GM12891 (cell line): Measurements from ENCODE around the gene TJAP1. TPM values are rescaled to one million over a fixed set of nuclear protein-coding genes. Genes with fewer than 3 reads are reported as not detected.

Experiments used
- DNase-seq: peaks from one replicate; pipeline ENCODE4 v3.0.0; 2011; ENCODE audit warnings: low spot score; ENCODE audit not compliant: insufficient read length
- FAIRE-seq: peaks from 2 replicates; lab custom pipeline; 2011; peaks lifted over from hg19 to GRCh38; lab: Jason Lieb, UNC
- PAX5 ChIP-seq: IDR thresholded peaks from 2 replicates; pipeline ENCODE4 v1.6.1; 2011; ENCODE audit warnings: low read length, moderate library complexity, mild to moderate bottlenecking; ENCODE audit not compliant: insufficient read depth, severe bottlenecking
- POLR2A ChIP-seq: IDR thresholded peaks from 2 replicates; pipeline ENCODE4 v1.6.1; 2011; ENCODE audit warnings: low read depth, low read length, control low read depth
- POLR2AphosphoS5 ChIP-seq: IDR thresholded peaks from 2 replicates; pipeline ENCODE4 v1.6.1; 2011; ENCODE audit warnings: low read depth, low read length, control low read depth
- POU2F2 ChIP-seq: IDR thresholded peaks from 2 replicates; pipeline ENCODE4 v1.6.1; 2011; ENCODE audit warnings: low read depth, mild to moderate bottlenecking, control low read depth, low read length, moderate library complexity
- SPI1 ChIP-seq: IDR thresholded peaks from 2 replicates; pipeline ENCODE4 v1.6.1; 2011; ENCODE audit warnings: low read depth, low read length, control low read depth
- TAF1 ChIP-seq: IDR thresholded peaks from 2 replicates; pipeline ENCODE4 v1.6.1; 2011; ENCODE audit warnings: low read depth, low read length, control low read depth
- polyA plus RNA-seq: library from polyadenylated mRNA; unstranded; fragments of >200 nt; gene quantifications from one replicate; pipeline ENCODE4 v1.2.1, GENCODE V29; 2012; ENCODE audit warnings: low read depth, missing spikeins, inconsistent platforms; ENCODE audit not compliant: missing spikeins

The TJAP1 gene
- polyA plus RNA-seq = 12.6 TPM

DNA sequence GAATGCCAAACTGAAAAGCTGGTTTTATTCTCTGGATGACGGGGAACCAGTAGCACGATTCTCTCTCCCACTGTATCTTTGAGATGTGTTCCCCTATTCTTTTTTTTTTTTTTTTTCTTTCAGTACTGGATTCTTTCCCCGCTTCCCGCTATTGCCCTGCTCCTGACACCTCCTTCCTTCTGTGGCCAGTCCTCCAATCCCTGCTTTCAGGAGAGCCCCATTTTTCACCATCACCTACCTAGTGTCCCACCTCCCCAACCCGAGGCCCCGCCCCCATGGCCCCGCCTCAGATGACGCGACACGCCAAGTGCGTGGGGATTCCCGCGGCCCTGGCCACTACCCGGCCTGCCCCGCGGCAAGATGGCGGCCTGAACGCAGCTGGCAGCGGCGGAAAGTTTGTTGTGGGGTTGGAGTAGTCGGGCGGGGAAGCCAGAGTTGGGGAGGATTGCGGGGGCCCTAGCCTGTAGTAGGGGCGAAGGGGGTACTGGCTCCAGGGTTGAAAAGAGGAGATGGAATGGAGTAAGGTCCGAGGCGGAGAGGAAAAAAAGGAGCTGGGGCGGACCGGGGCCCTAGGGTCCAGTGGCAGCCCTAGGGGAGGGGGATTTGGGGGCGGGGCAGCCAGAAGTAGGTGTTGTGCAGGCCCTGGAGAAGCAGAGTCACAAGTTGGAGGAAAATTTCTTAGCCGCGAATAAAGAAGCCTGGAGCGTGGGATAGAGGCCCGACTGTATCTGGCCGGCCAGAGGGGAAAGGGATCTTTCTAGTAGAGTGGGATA is at the start of gene TJAP1:
TJAP1 (plus strand) TSS at position 336 of the 773 bp plus-strand sequence. CDS start 21,432 bp downstream, outside the sequence.
- peak; percentile 99 for FAIRE-seq
- peak; percentile 91 for DNase-seq
- peak; percentile 83 for TF ChIP-seq POLR2AphosphoS5
- TF ChIP-seq POLR2A = peak; percentile 85
- no peak for TF ChIP-seq PAX5
- 0 out of 2 replicates have a peak, but pooled peaks have one; percentile 33 for TF ChIP-seq POU2F2
- no peak for TF ChIP-seq SPI1
- peak; percentile 91 for TF ChIP-seq TAF1

GRCh38 chr6:43428112-43428570 is 49.2 kb upstream of the TJAP1 start:
- TF ChIP-seq POU2F2 = no peak
- TF ChIP-seq POLR2A = no peak; the same call in 1 of the 2 replicates
- no peak for TF ChIP-seq PAX5
- TF ChIP-seq POLR2AphosphoS5 = no peak
- no peak for TF ChIP-seq SPI1
- TF ChIP-seq TAF1 = no peak
- no peak for FAIRE-seq
- DNase-seq = no peak

GRCh38 chr6:43428874-43429273 is 48.5 kb upstream of the TJAP1 start:
- FAIRE-seq (no peak), DNase-seq (no peak)
- TF ChIP-seq PAX5 = no peak
- TF ChIP-seq TAF1 = no peak
- no peak for TF ChIP-seq POLR2A

DNA sequence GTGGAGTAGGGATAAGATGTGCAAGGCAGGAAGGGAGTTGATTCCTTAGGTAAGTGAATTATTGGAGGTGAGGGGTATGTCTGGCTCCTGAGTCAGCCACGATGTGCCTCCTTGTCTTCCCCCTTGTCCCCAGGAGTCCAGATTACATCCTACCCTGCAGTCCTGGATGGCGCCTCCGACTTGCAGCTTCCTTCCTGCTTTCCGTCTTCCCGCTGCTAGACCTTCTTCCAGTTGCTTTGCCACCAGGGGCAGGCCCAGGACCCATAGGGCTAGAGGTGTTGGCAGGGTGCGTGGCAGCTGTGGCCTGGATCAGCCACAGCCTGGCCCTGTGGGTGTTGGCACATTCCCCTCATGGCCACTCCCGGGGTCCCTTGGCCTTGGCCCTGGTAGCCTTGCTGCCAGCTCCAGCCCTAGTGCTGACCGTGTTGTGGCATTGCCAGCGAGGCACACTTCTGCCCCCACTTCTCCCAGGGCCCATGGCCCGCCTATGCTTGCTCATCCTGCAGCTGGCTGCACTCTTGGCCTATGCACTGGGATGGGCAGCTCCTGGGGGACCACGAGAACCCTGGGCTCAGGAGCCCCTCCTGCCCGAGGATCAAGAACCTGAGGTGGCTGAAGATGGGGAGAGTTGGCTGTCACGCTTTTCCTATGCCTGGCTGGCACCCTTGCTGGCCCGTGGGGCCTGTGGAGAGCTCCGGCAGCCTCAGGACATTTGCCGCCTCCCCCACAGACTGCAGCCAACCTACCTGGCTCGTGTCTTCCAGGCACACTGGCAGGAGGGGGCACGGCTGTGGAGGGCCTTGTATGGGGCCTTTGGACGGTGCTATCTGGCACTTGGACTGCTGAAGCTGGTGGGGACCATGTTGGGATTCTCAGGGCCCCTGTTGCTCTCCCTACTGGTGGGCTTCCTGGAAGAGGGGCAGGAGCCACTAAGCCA is 45.1 kb upstream of the TJAP1 start:
- FAIRE-seq (no peak), DNase-seq (no peak)
- no peak for TF ChIP-seq TAF1
- TF ChIP-seq POLR2A = no peak
- TF ChIP-seq POLR2AphosphoS5 = no peak
- no peak for TF ChIP-seq PAX5

DNA sequence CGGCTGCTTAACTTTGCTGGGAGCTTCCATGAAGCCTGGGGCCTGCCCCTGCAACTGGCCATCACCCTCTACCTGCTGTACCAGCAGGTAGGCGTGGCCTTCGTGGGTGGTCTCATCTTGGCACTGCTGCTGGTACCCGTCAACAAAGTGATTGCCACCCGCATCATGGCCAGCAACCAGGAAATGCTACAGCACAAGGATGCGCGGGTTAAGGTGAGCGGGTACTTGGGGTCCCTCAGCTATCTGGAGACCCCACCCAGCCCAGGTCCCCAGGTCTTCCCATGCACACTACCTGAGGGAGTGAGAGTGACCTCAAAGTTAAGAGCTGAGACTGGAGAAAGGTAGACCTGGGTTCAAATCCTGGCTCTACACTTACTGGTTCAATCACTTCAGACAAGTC is 44.2 kb upstream of the TJAP1 start:
- no peak for FAIRE-seq
- TF ChIP-seq PAX5 (no peak), POLR2A (no peak), POLR2AphosphoS5 (no peak), SPI1 (no peak), TAF1 (no peak), POU2F2 (no peak)
- DNase-seq = no peak

- FAIRE-seq = no peak
- no peak for TF ChIP-seq POU2F2
- no peak for TF ChIP-seq TAF1
- no peak for TF ChIP-seq POLR2A
- no peak for TF ChIP-seq SPI1
- no peak for TF ChIP-seq PAX5
- TF ChIP-seq POLR2AphosphoS5 = no peak
- DNase-seq = no peak
Observed at GRCh38 chr6:43434001-43434840, 43.1 kb upstream of the TJAP1 start.

DNA sequence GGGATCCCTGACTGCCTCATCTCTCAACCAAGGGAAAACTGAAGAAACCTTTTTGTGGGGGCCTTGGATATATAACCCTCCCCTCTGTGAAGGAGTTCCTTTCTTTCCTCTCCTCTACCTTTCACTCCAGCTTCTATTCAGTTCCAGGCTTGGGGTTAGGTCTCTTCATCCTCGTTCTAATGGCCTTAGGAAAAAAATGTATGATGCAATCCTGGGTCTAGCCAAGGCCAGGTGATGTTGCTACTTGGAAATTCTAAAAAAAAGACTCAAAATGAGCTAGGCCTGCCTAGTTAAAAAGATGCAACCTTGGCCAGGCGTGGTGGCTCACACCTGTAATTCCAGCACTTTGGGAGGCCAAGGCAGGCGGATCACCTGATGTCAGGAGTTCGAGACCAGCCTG is 42.4 kb upstream of the TJAP1 start:
- FAIRE-seq = no peak

GRCh38 chr6:43435682-43436437 is 41.5 kb upstream of the TJAP1 start:
- TF ChIP-seq POLR2AphosphoS5 = no peak
- TF ChIP-seq POLR2A = 0 out of 2 replicates have a peak, but pooled peaks have one; percentile 22
- TF ChIP-seq PAX5 = no peak
- no peak for TF ChIP-seq TAF1
- no peak for FAIRE-seq
- no peak for DNase-seq

More for the DNA sequence above, 42.4 kb upstream of the TJAP1 start:
- DNase-seq = no peak
- no peak for TF ChIP-seq TAF1
- TF ChIP-seq PAX5 = no peak
- TF ChIP-seq POLR2A = no peak
- no peak for TF ChIP-seq POLR2AphosphoS5
- no peak for TF ChIP-seq SPI1
- no peak for TF ChIP-seq POU2F2
